Measurements from ENCODE around the gene DNAJC12.
"Not testable (repeated sequence)": the region's sequence is repeated elsewhere in the genome, so short reads cannot be mapped to it uniquely, and the experiment has no call there.

Gene DNAJC12

GRCh38 chr10:67793313-67793712 is 44.7 kb downstream of the DNAJC12 start:
- no peak for DNase-seq (ENCODE audit: low read depth in 2 of 2)

DNA sequence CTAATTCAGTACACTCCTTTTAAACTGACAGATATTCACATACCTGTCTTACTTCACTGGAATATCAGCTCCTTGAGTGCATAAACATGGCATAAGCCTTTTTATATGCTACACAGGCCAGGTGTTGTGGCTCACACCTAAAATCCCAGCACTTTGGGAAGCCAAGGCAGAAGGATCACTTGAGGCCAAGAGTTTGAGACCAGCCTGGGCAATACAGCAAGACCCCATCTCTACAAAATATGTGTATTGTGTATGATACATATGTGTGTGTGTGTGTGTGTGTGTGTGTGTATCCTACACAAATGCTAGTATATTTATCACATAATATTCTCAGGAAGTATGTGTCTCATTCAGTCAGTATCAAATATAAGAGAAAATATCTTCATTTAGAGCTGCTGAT is 45.3 kb downstream of the DNAJC12 start:
- no peak for DNase-seq (ENCODE audit: low read depth in 2 of 2)

DNA sequence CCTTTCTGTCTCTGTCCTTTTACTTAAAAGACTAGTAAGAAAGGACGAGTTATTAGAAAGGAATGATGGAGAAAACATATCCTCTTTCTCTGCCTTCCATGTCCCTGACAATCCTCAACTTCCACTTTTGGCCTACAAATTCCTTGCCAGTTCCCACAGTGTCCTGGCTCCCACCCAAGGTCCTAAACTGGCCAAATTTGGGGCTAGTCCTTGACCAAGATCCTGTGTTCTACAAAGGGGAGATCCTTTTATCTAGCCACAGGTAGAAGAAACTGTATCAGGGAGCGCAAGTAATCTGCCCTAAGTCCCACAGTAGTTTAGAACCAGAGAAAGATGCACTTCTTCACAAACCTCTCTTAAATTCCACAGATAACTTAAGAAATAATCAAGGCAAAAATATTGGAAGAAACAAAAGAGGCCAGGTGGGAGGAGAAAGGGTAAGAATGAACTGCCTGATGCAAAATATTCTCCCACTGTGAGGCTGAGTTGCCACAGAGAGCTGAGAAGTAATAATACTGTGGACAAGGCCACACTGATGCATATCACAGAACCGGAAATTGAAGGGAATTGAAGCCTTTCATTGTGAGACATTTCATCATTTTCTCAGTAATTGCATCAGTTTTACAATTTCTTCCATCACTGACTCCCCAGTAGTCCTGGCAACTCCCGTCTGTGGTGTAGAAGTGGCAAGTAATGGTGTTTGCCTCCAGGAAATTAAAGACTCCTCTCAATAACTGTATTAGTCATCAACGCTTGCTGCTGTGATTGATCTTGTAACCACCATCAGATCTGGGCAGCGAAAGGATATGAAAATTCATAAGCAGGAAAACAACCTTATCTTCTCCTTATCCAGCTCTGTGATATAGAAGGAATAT is 47.2 kb downstream of the DNAJC12 start:
- no peak for DNase-seq (ENCODE audit: low read depth in 2 of 2)

GRCh38 chr10:67789769-67790168 is 48.2 kb downstream of the DNAJC12 start:
- DNase-seq (ENCODE audit: low read depth in 2 of 2), result no peak

DNA sequence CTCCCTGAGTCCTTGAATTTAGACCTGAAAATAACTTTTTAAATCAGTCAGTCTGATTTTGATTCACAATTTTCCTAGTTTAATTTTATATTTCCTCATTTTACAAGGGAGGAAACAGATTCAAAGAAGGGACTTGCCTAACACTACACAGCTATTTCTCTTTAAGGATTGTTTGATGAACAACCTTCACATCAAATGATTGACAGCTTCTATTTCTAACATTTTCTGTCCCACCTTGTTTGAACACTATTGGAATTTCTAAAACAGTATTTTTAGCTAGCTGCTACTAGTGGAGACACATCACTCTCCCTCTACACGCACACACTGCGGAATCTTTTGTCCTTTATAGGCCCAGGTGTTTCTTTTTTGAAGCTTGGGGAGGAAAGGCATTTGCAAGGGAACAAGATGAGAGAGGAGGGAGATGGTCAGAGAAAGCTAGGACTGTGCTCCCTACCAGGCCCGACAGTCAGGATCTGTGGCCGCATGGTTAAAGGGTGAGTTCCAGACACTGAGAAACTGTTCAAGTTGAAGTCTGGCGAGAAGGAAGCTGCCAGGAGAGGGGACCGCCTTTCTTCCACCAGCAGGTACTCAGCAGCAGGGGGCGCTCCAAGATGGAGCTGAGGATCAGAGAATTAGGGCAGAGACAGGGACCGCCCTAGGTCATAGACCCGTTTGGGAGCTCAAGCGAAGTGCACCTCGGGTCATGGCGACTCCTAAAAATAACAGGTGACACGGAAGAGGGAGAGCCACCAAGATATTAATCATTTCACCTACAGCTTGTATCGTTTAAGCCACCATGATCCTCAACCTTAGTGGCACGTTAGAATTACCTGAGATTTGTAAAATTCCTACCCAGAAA is 49.7 kb downstream of the DNAJC12 start:
- DNase-seq (ENCODE audit: low read depth in 2 of 2), result peak; percentile 77 to 80

- no peak for DNase-seq (ENCODE audit: low read depth in 2 of 2)
Measured at GRCh38 chr10:67785098-67785497, 52.9 kb downstream of the DNAJC12 start.

DNA sequence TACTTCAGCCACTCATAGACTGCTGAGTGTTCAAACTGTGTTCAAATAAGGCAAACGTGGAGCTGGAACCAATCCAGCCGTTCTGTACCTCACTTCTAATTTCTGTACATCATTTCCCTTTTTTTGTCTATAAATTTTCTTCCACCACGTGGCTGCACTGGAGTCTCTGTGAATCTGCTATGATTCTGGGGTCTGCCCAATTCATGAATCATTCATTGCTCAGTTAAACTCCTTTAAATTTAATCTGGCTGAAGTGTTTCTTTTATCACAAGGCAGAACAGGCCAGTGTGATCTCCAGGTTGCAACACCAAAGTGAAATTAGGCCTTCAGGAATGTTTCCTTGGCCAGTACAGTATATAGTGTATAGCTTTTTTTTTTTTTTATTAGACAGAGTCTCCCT is 53.5 kb downstream of the DNAJC12 start:
- DNase-seq (ENCODE audit: low read depth in 2 of 2), result no peak

DNA sequence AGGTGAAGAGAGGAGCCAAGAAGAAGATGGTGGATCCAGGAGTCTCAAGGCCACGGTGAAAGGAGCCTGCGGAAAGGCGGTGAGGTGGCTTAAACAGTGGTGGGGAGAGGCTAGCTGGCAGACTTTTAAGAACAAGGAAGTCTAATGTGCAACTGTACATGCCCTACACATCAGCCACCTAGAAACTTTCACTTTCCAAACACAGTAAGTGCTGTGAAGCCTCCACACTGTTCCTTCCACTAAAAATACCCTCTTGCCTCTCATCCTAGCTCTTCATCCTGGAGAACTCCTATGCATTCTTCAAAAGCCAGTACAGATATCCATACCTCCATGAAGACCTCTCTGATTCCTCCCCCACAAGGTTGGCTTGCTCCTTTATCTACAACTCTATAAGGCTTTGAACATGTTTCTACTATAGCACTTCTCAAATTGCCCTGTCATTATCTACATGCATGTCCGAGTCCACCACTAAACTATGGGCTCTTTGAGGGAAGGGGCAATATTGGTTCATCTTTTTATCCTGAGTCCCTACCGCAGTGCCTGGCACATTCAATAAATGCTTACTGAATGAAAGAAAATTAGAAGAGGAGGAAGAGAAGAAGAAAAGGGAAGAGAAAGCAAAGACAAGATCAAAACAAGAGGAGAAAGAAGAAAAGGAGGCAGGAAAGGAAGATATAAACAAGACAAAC is 54.2 kb downstream of the DNAJC12 start:
- no peak for DNase-seq (ENCODE audit: low read depth in 2 of 2)

DNA sequence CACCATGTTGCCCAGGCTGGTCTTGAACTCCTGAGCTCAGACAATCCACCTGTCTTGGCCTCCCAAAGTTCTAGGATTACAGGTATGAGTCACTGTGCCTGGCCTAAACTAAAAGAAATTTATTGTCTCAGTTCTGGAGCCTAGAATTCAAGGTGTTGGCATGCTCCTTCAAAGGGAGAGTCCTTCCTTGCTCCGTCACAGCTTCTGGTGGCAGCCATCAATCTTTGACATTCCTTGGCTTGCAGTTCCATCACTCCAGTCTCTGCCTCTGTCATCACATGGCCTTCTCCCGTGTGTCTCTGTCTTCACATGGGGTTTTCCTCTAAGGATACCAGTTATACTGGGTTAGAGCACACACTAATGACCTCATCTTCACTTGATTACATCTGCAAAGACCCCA is 55.5 kb downstream of the DNAJC12 start:
- DNase-seq (ENCODE audit: low read depth in 2 of 2), result no peak

DNA sequence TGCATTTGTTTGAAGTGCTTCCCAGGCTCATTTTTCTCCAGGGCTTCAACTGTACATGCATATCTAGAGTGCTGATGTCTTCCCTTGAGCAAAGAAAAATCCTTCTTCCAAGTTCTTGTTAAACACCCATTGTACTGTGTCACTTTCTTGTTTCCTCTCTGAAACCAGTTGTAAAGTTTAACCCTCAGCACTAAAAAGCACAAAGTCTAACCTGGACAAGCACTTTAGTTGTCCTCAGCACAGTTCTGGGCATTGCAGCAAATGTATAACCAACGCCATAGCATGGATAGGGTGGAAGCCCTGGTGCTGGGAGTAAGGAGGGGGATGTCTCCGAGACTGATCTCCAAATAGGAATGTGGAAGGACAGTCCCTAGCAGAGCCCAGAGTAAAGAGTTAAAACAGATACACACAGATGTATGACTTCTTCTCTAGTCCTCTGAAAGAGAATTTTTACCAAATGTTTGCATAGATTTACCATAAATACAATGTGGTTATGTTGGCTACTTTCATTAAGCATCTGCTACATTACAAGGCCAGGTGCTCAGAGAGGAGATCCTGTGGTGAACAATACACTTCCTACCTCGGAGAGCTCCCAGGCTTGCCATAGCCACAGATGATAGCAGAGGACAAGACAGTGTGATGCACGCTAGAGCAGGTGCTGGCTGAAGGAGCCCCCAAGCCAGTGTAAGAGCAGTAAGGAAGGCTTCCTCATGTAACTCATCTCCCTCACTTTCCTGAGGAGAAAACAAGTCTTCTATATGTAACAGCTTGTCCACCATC is 57.0 kb downstream of the DNAJC12 start:
- no peak for DNase-seq (ENCODE audit: low read depth in 2 of 2)

- not testable (repeated sequence) for DNase-seq (ENCODE audit: low read depth in 2 of 2)
Measured at GRCh38 chr10:67780204-67780621, 57.8 kb downstream of the DNAJC12 start.

DNA sequence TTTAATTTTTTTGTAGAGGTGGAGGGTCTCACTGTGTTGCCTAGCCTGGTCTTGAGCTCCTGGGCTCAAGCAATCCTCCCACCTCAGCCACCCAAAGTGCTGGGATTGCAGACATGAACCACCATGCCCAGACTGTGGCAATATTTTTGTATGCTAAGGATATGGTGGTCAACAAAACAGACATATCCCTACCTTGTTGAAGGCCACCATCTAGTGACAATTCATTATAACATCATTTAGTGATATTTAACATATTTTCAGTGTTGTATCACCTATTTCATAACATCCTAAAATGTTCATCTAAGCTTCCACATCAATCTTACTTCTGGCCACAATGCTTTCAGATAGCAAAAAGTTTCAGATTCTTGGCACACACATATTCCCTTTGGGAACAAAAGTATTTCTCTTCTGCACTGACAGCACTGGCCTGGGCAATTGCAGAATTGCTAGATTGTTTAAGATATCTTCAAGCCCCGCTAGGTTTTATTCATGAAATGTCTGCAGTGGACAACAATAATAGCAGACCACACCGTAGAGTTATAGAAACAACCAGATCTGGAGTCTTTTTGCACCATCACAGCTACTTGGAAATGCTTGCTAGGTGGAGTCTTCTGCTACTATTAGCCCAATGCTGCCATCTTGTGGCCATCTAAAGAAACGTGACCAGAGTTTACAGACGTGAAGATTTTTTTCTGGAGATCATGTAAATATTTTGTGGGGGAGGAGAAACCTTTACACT is 58.4 kb downstream of the DNAJC12 start:
- DNase-seq (ENCODE audit: low read depth in 2 of 2), result peak in 1 of 2 donors; percentile 21

DNA sequence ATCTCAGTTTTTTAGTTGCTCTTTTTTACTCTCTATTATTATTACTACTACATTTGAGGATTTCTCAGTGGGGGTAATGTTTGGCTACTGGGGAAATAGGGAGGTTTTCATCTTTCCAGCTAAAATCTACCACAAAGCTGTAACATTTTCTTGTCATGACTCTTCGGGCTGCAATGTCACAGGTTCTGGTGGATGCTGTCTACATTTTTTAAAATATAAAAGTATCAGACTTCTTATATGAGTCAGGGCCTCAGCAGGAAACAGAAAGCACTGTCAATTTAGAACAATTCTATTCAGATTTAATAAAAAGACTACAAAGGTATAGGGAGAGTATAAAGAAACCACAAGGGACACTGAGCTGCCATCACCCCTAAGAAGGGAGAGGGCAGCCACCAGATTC is 61.6 kb downstream of the DNAJC12 start:
- no peak for DNase-seq (ENCODE audit: low read depth in 2 of 2)

DNA sequence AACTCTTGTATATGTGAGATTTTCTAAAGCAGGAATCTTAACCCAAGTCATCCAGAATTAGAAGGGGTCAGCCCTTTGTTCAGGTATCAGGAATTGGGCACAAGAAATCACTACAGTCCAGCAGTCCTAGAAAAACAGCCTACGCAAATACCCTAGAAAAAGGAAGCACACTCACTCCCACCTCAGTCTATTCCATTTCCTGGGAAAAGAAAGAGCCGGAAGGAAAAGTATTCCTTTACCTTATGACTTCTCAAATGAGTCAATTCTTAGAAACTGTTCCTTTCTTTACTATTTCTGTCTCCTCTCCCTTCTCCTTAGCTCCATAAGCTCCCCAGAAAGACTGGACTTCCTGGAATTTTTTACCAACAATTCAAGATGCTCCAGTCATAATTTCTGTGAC is 62.7 kb downstream of the DNAJC12 start:
- no peak for DNase-seq (ENCODE audit: low read depth in 2 of 2)

DNA sequence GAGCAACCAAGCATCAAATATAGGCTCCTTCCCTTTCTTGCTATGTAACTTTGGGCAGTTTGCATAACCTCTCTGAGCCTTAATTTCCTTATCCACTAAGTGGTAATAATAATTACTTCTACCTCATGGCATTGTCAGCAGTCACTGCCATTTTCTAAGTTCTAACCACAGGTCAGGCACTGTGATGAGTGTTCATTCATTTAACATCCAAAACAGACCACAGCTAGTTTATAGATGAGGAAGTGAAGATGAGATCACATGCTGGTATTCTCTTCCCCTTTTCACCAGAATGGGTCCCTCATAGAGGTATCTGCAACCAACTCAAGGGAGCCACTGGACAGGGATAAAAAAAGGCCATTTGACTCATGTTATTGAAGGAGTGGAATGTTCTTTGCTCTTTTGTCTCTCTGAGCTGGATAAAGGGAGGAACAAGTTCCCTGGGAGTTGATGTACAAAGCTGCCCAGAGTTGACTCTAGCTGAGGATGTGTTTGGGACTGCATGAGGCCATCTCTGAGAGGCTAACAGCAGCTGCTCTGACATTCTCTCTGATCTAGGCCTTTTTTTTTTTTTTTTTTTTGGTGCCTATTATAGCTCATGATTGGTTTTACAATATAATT is 65.0 kb downstream of the DNAJC12 start:
- no peak for DNase-seq (ENCODE audit: low read depth in 2 of 2)

- no peak for DNase-seq (ENCODE audit: low read depth in 2 of 2)
Measured at GRCh38 chr10:67772151-67772550, 65.8 kb downstream of the DNAJC12 start.

- DNase-seq (ENCODE audit: low read depth in 2 of 2), result no peak
Measured at GRCh38 chr10:67771200-67771599, 66.8 kb downstream of the DNAJC12 start.

DNA sequence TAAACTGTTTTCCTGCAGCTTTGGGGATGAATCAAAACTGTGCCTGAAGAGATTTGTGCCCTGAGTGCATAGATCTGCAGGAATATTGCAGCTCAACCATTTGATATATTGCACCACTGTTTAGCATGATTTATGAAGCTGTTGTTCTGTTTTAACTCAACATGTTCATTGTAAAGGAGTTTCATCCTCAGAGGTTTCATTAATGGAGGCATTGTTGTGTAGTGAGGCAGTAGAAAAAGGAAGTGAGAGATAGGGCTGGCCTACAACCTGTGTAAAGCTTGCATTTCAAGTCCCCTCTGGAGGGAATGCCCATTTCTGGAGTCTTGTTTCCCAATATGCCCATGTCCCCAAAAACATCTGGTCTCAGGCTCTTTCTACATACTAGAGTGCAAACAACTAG is 67.5 kb downstream of the DNAJC12 start:
- DNase-seq (ENCODE audit: low read depth in 2 of 2), result no peak

- no peak for DNase-seq (ENCODE audit: low read depth in 2 of 2)
Measured at GRCh38 chr10:67767244-67767643, 70.7 kb downstream of the DNAJC12 start.
